Effector memory CD4-positive, alpha-beta T cell (primary cell): ENCODE results near the gene CHRM1.
"Not testable (repeated sequence)": the region's sequence is repeated elsewhere in the genome, so short reads cannot be mapped to it uniquely, and the experiment has no call there.

Experiments used
- DNase-seq, 3 donors: peaks; one replicate each; pipeline ENCODE4 v3.0.0-alpha.2; 2020
- H3K27ac ChIP-seq: 2 replicates; pipeline ENCODE4 v1.7.0; 2013; ENCODE audit warnings: mild to moderate bottlenecking, low read length, moderate library complexity; ENCODE audit not compliant: insufficient read depth, poor library complexity, severe bottlenecking
- H3K27me3 ChIP-seq: replicated peaks from 2 replicates; pipeline ENCODE4 v1.7.0; 2013; ENCODE audit warnings: mild to moderate bottlenecking, low read length; ENCODE audit not compliant: insufficient read depth, control insufficient read depth, poor library complexity, severe bottlenecking
- H3K36me3 ChIP-seq: 2 replicates; pipeline ENCODE4 v1.7.0; 2013; ENCODE audit warnings: mild to moderate bottlenecking, low read length, moderate library complexity; ENCODE audit not compliant: control insufficient read depth, insufficient read depth
- H3K4me1 ChIP-seq: 2 replicates; pipeline ENCODE4 v1.7.0; 2013; ENCODE audit warnings: low read length, mild to moderate bottlenecking; ENCODE audit not compliant: control insufficient read depth, insufficient read depth, poor library complexity, severe bottlenecking
- H3K4me3 ChIP-seq: 2 replicates; pipeline ENCODE4 v1.7.0; 2013; ENCODE audit warnings: low read length, low read depth, mild to moderate bottlenecking; ENCODE audit not compliant: insufficient read depth, poor library complexity, severe bottlenecking
- H3K9me3 ChIP-seq: 2 replicates; pipeline ENCODE4 v1.7.0; 2013; ENCODE audit warnings: mild to moderate bottlenecking, low read length, moderate library complexity; ENCODE audit not compliant: control insufficient read depth

CHRM1 gene

GRCh38 chr11:62875698-62876478 is 45.3 kb downstream of the CHRM1 start:
- peaks cover 9% of the 10 kb centered on the region for H3K4me1 ChIP-seq
- no peaks in the 10 kb centered on the region for H3K27me3 ChIP-seq
- H3K9me3 ChIP-seq = no peaks in the 10 kb centered on the region
- H3K36me3 ChIP-seq = no peaks in the 10 kb centered on the region
- H3K27ac ChIP-seq = no peak overlapping the region
- no peak for DNase-seq
- no peak overlapping the region for H3K4me3 ChIP-seq

- no peaks in the 10 kb centered on the region for H3K9me3 ChIP-seq
- H3K27ac ChIP-seq = no peak overlapping the region
- H3K27me3 ChIP-seq = no peaks in the 10 kb centered on the region
- no peaks in the 10 kb centered on the region for H3K36me3 ChIP-seq
- DNase-seq = no peak
- peaks cover 2% of the 10 kb centered on the region for H3K4me1 ChIP-seq
- no peak overlapping the region for H3K4me3 ChIP-seq
Measured at GRCh38 chr11:62874851-62875250, 46.3 kb downstream of the CHRM1 start.

- no peak overlapping the region for H3K27ac ChIP-seq
- no peak for DNase-seq
- H3K4me1 ChIP-seq = no peaks in the 10 kb centered on the region
- no peaks in the 10 kb centered on the region for H3K36me3 ChIP-seq
- H3K27me3 ChIP-seq = no peaks in the 10 kb centered on the region
- H3K4me3 ChIP-seq = no peak overlapping the region
- no peaks in the 10 kb centered on the region for H3K9me3 ChIP-seq
Measured at GRCh38 chr11:62865635-62866034, 55.5 kb downstream of the CHRM1 start.

GRCh38 chr11:62863687-62864335 is 57.4 kb downstream of the CHRM1 start:
- H3K36me3 ChIP-seq = no peaks in the 10 kb centered on the region
- no peaks in the 10 kb centered on the region for H3K27me3 ChIP-seq
- H3K27ac ChIP-seq = no peak overlapping the region
- no peaks in the 10 kb centered on the region for H3K9me3 ChIP-seq
- H3K4me1 ChIP-seq = no peaks in the 10 kb centered on the region
- H3K4me3 ChIP-seq = no peak overlapping the region
- no peak for DNase-seq

- not testable (repeated sequence) for H3K9me3 ChIP-seq, DNase-seq, H3K36me3 ChIP-seq, H3K4me3 ChIP-seq, H3K4me1 ChIP-seq, H3K27ac ChIP-seq, H3K27me3 ChIP-seq
Measured at GRCh38 chr11:62861564-62862192, 59.5 kb downstream of the CHRM1 start.

- no peak for DNase-seq
- no peaks in the 10 kb centered on the region for H3K9me3 ChIP-seq
- H3K36me3 ChIP-seq = no peaks in the 10 kb centered on the region
- H3K27ac ChIP-seq = no peak overlapping the region
- H3K4me3 ChIP-seq = no peak overlapping the region
- no peaks in the 10 kb centered on the region for H3K27me3 ChIP-seq
- peaks cover 8% of the 10 kb centered on the region for H3K4me1 ChIP-seq
Measured at GRCh38 chr11:62860835-62861563, 60.2 kb downstream of the CHRM1 start.

- DNase-seq, H3K27ac ChIP-seq, H3K9me3 ChIP-seq, H3K4me3 ChIP-seq, H3K27me3 ChIP-seq, H3K36me3 ChIP-seq: not testable (repeated sequence)
- H3K4me1 ChIP-seq = peaks cover 12% of the 10 kb centered on the region
Measured at GRCh38 chr11:62859281-62859703, 61.9 kb downstream of the CHRM1 start.
